Activated CD8-positive, alpha-beta memory T cell treated with anti-CD3 and anti-CD28 coated beads, Interleukin-2, amount 50 U/mL, for 1 hour (primary cell): Measurements from ENCODE around the gene PTTG1IP.
"Not testable (repeated sequence)": the region's sequence is repeated elsewhere in the genome, so short reads cannot be mapped to it uniquely, and the experiment has no call there.

Experiments used
- DNase-seq: peaks from one replicate; pipeline ENCODE4 v3.0.0-alpha.2; 2020; ENCODE audit errors: extremely low read depth

PTTG1IP gene

DNA sequence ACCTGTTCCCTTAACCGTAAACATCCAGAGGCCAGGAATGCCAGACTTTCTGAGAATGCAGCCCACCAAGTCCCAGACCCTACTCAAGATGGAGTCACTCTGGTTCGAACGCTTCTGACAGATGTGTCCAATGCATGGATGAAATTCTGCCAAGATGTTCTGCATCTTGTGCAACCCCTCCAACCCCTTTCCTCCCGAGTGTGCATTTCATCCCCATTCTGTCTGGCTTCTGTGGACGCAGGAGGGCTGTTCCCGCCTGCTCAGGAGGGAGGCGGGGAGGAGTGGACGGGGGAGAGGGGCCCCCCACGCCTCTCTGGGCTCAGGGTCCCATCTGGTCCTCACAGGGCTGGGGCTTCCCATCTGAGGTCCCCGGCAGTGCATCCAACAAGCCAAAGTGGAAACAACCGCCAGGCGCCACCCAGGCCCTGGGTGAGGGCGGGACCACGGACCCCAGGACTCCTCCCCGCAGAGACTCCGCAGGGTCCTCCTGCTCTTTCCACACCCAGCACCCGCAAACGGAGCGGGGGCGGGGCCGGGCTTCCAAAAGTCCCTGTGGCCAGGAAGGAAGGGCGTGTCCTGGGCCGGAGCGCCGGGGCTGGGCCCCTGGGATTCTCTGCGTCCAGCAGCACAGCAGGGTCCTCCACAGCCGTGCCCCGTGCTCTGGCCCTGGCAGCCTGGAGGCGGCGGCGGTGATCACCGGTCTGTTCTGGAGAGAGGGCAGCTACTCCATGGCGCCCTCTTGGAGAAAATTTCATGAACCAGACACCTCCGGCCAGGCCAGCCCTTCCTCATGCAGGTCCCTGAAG lies 27.9 kb downstream of the PTTG1IP start:
- no peak for DNase-seq

DNA sequence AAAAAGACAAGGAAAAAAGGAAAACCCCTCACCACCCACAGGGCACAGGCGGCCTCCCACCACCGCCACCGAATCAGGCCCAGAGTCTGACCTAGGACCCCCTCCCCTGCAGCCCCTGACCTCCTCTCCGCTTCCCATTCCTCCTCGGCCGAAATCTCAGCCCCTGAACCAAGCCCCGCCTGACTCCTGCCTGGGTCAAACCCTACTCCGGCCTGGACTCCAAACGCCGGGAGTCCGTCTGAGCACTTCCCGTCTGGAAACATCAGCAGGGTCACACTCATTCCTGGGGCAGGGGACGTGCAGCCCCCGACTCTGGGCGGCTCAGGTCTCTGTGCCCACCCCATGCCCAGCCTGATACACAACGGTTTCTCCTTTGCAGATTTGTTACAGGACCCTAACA lies 29.2 kb downstream of the PTTG1IP start:
- no peak for DNase-seq

DNA sequence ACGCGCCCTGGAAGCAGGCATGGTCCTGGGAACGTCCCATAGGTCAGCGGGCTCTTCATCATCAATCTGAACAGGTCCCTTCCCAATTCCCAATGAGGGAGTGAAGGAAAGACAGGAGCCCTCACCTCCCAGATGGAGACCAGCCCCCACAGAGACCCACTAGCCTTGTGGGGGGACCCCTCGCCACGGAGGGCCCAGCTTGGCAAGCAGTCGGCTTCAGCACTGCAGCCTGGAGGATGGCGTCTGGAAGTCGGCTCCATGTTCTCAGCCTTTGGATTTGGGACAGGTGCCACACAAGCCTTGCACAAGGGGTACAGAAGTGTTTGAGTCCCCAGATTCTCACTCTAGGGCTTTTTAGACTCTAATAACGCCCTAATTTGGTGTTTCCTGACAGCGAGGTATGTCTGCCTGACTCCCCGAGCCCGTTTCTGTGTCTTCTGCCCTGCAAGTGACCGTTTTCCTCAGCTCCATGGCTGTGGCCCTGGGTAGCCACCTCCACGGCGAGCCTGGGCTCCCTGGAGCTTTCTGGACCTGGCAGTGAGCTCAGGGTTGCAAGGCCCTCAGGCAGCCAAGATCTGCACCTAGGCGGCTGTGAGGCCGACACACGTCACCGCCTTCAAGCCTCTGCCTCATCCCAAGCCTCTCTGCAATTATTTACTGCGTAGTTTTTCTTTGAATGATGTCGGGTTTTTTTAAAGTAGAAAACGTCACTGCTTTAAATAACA lies 30.6 kb downstream of the PTTG1IP start:
- no peak for DNase-seq

DNA sequence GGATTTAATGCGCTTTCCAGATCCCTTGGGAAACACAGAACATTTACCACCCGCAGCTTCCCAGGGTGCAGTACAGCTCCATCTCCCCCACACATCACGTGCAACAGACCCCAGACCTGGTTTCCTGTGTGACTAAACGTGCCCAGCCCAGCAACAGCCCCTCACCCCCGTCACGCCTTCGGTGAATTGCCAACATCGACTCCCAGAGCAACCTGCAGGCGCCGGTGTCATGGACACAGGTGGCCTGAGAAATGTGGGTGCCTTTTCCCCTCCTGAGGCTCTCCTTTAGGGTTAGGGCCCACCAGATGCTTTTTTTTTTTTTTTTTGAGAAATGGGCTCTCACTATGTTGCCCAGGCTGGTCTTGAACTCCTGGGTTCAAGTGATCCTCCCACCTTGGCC lies 31.4 kb downstream of the PTTG1IP start:
- DNase-seq: no peak

DNA sequence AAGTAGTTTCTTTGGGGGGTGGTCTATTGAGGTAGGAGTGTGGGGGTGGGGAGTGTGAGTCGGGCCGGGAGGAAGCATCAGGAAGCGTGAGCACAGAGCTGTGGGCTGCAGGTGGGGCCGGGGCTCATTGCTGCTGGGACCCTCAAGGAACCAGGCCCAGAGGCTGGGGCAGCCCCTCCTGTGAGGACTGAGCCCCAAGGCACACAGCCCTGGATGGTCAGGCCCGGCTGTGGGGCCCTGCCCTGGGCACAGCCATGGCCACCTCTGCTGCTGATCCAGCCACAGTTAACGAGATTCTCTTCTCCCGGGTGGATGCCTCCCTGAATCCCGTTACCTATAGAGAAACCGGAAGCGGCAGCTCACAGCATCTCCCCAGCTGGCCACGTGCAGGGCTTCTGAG lies 32.7 kb downstream of the PTTG1IP start:
- no peak for DNase-seq

DNA sequence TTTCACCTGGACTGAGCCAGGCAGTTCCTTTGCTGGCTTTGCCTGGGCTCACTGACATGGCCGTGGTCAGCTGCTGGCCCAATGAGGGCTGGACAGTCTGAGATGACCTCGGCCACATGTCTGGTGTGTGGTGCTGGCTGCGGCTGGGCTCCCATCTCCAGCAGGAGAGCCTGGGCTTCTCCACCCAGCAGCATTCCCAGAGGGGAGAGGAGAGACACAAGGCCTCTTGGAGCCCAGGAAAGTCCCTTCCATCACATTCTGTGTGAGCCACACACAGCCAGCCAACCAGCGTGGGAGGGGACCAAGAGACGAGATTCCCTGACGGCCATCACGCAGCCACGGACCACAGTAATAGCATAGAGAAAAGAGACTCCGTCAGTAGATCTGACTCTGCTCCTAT lies 34.5 kb downstream of the PTTG1IP start:
- no peak for DNase-seq

DNA sequence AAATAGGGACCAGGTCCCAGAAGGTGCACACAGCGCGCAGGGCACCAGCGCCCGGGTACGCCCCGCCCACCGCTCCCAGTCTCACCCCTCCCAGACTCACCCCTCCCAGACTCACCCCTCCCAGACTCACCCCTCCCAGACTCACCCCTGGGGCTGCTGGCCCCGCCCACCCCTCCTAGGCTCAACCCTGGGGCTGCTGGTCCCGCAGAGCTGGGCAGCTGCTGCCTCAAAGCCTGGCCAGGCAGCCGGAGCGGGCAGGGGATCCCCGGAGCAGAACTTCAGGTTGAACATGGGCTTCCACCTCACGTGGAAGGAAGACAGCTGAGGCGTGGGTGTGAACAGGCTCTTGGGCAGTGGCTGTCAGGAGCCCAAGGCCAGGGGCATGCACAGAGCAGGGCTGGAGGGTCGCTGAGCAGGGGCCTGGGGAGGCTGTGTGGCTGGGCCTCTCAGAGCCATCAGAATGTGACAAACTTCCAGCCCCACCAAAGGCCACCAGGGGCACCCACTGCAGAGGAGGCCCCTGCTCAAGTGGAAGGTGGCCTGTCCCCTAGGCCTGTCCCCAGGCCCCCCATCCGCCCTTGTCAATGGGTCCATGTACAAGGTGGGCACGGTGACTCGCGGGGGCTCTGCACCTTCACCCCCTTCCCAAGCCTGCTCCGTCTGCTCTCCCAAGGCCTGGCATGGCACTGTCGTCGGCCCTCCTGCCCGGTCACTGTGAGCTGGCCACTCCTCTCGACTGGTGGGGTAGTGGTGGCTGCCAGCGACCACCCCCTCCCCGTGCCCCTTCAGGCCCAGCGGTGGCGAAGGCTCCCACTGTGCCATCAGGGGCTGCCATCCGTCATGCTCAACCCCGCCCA lies 35.2 kb downstream of the PTTG1IP start:
- DNase-seq: no peak

DNA sequence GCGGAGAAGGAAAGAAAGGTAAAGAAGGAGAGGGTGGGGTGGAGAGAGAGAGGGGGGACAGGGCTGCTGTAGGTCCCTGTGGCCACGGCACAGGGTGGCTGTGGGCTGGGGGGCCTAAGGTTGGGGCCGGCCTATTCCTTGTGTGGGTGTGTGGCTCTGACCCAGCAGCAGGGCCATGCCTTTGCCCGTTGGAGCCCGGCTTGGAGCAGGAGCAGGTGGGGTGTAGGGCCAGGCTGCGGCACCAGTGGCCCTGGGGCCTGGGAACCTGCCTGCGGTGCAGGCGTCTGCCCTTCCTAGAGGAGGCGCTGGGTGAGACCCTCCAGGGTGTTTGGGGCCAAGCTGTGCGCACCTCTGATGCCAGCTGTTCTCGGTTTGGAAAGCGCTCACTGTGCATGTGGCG lies 36.0 kb downstream of the PTTG1IP start:
- no peak for DNase-seq

DNA sequence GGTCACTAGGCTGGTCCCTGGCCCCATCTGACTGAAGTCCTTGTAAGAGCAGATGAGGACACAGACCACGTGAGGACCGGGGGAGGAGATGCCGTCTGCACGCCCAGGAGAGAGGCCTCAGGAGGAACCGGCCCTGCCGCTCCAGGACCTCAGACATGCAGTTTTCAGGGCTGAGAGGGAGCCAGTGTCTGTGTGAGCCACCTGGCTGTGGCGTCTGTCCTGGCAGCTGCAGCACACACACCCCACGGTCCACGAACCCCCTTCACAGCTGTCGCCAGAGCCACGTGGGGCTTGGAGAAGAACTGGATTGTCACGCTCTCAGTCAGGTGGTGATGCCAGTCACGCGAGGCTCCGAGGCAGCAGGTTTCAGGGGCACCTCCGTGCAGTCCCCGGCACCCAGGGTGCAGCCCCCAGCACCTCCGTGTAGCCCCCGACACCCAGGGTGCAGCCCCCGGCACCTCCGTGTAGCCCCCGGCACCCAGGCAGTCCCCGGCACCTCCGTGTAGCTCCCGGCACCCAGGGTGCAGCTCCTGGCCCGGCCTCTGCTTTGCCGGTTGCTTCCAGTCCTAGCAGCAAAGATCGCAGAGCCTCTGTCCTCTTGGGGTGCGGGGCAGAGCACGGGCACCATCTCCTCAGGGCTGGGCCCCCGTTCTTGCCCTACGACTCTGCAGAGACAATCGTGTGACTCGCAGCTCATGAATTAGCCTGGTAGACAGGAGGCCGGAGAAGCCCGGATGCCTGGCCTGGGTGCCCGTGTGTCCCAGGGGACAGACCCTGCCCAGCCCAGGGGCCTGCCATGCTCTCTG lies 36.6 kb downstream of the PTTG1IP start:
- no peak for DNase-seq

DNA sequence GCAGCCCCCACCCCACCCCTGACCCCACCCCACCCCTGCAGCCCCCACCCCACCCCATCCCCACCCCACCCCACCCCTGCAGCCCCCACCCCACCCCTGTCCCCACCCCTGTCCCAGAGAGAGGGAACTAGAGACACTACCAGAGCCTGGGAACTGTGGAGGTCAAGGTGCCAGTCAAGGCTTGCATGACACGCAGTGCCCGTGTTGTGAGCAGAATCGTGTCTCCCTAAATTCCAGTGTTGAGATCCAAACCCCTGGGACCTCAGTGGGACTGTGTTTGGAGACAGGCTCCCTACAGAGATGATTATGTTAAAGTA lies 37.2 kb downstream of the PTTG1IP start:
- no peak for DNase-seq

DNA sequence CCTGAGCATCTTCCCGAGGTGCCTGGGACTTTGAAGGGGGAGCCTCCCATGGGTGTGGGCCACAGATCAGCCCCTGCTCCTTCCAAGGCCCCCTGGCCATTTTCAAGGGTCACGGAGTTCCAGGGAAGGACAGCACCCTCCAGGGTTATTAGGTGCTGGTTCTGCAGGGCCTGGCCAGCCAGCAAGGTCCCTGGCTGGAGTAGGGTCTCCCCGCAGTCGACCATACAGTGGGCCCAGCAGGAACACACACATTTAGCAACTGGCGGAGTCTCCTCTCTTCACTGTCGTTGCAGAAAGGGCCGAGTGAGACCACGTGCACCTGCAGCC lies 37.9 kb downstream of the PTTG1IP start:
- DNase-seq: no peak

DNA sequence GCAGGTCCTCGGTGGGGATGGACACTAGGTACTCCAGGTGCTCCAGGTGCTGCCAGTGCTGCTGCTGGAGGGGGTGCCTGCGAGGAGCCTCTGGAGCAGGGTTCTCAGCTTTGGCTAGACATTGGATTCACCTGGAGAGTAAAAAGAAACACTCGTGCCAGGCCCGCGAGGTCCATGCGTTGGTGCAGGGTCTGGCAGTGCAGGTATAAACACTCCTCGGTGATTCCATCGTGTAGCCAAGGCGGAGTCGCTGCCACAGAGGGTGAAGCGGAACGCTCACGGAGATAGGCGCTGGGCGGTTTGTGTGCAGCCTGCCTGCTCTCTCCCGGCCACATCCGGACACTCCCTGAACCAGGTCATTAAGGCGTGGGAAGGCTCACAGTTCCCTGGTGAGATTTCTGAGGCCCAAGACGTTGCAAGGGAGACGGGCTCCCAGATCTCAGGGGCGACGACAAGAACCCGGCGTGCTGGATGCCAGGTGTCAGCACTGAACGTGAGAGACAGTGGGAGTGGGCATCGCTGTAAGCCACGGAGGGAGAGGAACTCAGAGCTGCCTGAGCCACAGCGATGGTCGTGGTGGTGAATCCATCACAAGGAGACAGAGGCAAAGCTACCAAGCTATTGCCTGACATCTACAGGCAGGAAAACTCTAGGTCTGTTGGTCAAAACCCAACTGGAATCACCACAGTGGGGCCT lies 38.4 kb downstream of the PTTG1IP start:
- DNase-seq: no peak

DNA sequence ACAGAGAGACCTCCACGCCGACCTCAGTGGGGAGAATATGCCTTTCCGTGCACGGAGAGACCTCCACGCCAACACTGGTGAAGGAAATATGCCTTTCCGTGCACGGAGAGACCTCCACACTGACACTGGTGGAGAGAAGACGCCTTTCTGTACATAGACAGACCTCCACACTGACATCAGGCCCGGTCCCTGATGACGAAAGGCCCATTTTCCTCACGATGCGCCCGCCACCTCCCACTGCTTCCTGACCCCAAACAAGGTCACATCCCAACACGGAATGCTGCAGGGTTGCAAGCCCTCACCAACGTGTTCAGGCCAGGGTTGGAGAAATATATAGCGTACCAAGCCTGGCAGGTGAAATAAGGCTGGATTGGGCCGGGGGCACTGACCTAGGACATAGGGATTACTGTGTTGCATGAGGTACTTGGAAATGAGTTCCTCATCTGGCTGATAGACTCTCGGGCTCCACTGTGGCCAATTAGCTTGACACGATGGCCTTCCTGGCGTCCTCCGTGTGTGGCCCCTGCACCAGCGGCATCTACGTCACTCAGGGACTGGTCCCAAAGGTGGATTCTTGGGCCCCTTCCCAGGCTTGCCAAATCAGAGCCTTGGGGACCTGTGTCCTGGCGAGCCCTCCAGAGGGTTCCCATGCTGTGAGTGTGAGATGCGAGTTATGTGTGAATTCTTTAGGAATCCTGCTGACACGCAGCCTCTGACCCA lies 39.1 kb downstream of the PTTG1IP start:
- no peak for DNase-seq

DNA sequence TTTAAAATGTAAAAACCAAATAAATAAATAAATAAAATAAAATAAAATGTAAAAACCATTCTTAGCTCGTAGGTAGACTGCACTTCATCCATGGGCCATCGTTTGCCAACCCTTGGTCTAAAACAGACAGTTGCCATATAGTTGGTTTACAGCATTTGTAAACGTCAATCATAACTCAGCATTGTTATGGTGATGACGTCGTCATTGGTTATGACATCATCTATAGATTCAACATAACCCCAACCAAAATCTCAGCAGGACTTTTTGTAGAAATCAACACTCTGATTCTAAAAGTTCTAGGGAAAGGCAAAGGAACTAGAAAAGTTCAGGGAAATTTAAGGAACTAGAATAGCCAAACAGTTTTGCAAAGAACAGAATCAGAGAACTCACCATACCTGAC lies 39.8 kb downstream of the PTTG1IP start:
- DNase-seq: no peak

DNA sequence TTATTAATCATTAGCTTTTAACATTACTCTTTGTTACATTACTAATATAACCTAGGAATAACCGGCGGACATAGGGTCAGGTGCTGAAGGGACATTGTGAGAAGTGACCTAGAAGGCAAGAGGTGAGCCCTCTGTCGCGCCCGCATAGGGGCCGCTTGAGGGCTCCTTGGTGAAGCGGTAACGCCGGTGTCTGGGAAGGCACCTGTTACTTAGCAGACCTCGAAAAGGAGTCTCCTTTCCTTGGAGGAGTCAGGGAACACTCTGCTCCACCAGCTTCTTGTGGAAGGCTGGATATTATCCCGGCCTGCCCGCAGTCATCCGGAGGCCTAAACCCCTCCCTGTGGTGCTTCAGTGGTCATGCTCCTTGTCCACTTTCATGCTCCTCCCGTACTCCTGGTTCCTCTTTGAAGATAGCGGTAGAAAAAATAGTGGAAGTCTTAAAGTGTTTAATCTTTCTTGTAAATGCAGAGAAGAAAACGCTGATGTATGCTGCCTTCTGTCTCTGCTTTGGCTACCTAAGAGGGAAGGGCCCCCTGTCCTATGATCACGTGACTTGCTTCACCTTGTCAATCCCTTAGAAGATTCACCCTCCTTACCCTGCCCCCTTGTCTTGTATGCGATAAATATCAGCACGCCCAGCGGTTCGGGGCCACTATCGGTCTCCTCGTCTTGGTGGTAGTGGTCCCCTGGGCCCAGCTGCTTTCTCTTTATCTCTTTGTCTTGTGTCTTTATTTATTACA lies 40.8 kb downstream of the PTTG1IP start:
- DNase-seq: not testable (repeated sequence)

DNA sequence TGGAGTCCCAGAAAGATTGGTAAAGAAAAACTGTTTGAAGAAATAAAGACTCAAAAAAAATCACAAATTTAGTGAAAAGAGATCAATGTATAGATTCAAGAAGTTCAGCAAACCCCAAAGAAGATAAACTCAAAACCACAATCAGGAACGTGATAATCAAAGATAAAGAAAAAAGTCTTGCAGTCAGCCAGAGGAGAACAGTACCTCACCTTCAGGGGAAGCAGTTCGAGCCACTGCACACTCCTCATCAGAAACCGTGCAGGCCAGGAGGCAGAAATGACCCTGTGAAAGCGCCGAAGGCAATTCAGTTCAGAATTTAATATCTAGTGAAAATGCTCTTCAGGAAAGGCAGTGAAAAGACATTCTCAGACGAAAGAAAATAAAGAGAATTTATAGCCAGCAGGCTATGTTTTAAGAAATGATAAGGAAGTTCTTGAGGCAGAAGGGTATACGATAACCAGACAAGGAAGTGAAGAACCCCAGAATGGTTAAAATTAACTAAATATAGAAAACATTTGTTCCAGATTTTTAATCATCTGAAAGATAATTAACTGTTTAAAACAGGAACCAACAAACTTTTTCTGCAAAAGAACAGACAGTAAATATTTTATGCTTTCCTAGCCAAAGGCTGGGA lies 42.1 kb downstream of the PTTG1IP start:
- no peak for DNase-seq

DNA sequence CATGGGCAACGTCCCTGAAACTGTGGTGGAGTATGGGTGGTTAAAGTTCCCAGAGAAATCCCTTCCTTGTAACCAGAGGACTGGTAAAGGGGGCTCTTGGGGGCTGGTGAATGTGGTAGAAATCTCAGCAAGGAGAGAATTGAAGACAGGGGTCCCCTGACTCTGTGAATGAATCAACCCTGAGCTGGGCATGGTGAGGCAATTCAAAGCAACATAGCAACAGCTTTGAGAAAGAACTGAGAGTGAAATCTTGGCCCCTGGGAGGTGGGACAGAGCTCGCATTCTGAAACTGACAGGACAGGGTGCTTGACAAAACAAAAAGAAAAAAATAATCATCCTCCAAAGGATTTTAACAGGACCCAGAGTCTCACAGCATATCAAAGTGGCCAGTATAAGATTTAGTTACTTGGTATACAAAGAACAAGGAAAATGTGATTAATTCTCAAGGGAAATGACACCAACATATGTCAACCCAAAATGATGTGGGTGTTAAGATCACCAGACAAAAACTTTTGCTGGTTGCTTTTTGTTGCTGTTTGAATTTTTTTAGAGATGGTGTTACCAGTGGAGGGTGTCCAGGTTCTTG lies 43.9 kb downstream of the PTTG1IP start:
- no peak for DNase-seq

DNA sequence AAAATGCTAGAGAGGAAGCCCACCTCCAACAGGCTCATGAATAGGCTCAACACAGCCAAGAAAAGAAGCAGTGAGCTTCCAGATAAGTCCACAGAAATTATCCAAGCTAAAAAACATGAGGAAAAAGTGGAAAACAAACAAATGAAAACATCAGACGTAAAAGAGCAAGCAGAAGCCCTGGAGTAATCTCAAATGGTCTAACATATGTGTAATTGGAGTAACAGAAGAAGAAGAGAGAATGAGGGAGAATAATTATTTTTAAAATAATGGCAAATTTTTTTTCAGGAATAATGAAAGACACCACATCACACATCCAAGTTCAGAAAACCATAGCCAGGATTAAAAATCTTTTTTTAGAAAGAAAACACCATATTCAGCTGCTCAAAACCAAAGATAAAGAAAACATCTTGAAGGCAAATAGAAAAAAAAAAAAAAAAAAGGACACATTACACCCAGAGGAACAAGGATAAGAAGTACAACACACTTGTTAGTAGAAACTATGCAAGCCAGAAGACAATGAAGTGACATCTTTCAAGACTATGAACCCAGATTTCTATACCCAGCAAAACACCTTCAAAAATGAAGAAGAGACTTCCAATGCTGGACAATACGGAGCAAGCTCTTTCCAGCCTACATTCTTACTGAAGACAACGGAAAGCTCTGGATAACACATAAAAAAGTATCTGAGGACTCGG lies 45.0 kb downstream of the PTTG1IP start:
- no peak for DNase-seq
